HCT116 (cell line): Measurements from ENCODE around the gene LRRC52. TPM values are rescaled to one million over a fixed set of nuclear protein-coding genes. Genes with fewer than 3 reads are reported as not detected.

Experiments used
- ATAC-seq: fragments of 200-7000 bp; cut with Tn5 transposase; 2 replicates; pipeline ENCODE4 v1.9.1; 2020; ENCODE audit warnings: mild to moderate bottlenecking, moderate library complexity
- BruUV-seq: library from RNA; stranded (reverse); fragments of 400-500 nt; replicated peaks from 2 replicates; lab custom pipeline; 2021; lab: Mats Ljungman, UMichigan
- CTCF ChIA-PET: fragments of 300-600 bp; sonication (Branson Sonifier 250); formaldehyde crosslinking; loops from one replicate; lab custom pipeline; 2021; ENCODE audit warnings: antibody characterized with exemption; lab: Charles Lee
- POLR2A ChIA-PET: fragments of 300-600, 350-600 bp; sonication (Branson Sonifier 250); formaldehyde crosslinking; loops from one replicate; lab custom pipeline; 2021; ENCODE audit warnings: antibody characterized with exemption; lab: Charles Lee
- RAD21 ChIA-PET, 2 experiments: fragments of 300-600 bp; sonication (Branson Sonifier 250); formaldehyde crosslinking; loops; one replicate each; lab custom pipeline; 2023; ENCODE audit warnings: low total read pairs in 2 of 2; ENCODE audit not compliant: uncharacterized antibody in 2 of 2, unreplicated experiment in 2 of 2, low non-redundant PET in 1 of 2; lab: Charles Lee
- DNase-seq: peaks from one replicate; pipeline ENCODE4 v3.0.0-alpha.2; 2010; ENCODE audit warnings: low read depth, low spot score
- H2AFZ ChIP-seq: fragments of 200-600 bp; shearing (Covaris generic), sonication (generic); 2 replicates; pipeline ENCODE4 v1.6.1; 2017; ENCODE audit warnings: low read depth, mixed run types, mixed read lengths, antibody characterized with exemption, low read length; ENCODE audit not compliant: poor library complexity, severe bottlenecking
- H3K27ac ChIP-seq: 2 replicates; pipeline ENCODE4 v1.5.1; 2012; ENCODE audit warnings: low read depth, low read length
- H3K27me3 ChIP-seq: fragments of 200-600 bp; sonication (generic); 2 replicates; pipeline ENCODE4 v1.6.1; 2016; ENCODE audit warnings: mixed run types, low read length, mixed read lengths; ENCODE audit not compliant: insufficient read depth
- H3K36me3 ChIP-seq, 2 experiments: fragments of 200-500 bp in 1 of 2; fragments of 200-600 bp in 1 of 2; sonication (Bioruptor generic) in 1 of 2; sonication (generic) in 1 of 2; 2 replicates each; pipeline versions ENCODE4 v1.5.1 to v1.6.1; 2014 to 2016; ENCODE audit warnings: low read length in 2 of 2, inconsistent platforms in 1 of 2, mixed read lengths in 1 of 2, mixed run types in 1 of 2; ENCODE audit not compliant: insufficient read depth in 2 of 2, control insufficient read depth in 1 of 2
- H3K4me1 ChIP-seq, 2 experiments: fragments of 200-600 bp in 1 of 2; sonication (generic) in 1 of 2; 2 replicates each; pipeline versions ENCODE4 v1.5.1 to v1.6.1; 2012 to 2017; ENCODE audit warnings: low read length in 2 of 2, inconsistent platforms in 1 of 2, mild to moderate bottlenecking in 1 of 2, mixed read lengths in 1 of 2, mixed run types in 1 of 2, moderate library complexity in 1 of 2; ENCODE audit not compliant: insufficient read depth in 2 of 2, control insufficient read depth in 1 of 2
- H3K4me2 ChIP-seq: fragments of 200-600 bp; sonication (generic); 2 replicates; pipeline ENCODE4 v1.6.1; 2017; ENCODE audit warnings: mixed run types, low read length, mixed read lengths
- H3K4me3 ChIP-seq, 2 experiments: fragments of 200-600 bp in 1 of 2; sonication (generic) in 1 of 2; replicated peaks in 1 of 2; 2 replicates each; pipeline ENCODE4 v1.5.1; 2011 to 2016; ENCODE audit warnings: low read length in 2 of 2, control low read depth in 1 of 2, low read depth in 1 of 2, mild to moderate bottlenecking in 1 of 2, mixed read lengths in 1 of 2, mixed run types in 1 of 2
- H3K79me2 ChIP-seq: fragments of 200-600 bp; sonication (generic); 2 replicates; pipeline ENCODE4 v1.6.1; 2017; ENCODE audit warnings: mild to moderate bottlenecking, mixed run types, low read length, moderate library complexity, mixed read lengths; ENCODE audit not compliant: insufficient read depth
- H3K9ac ChIP-seq: fragments of 200-600 bp; sonication (generic); 2 replicates; pipeline ENCODE4 v1.6.1; 2016; ENCODE audit warnings: low read length, mixed read lengths
- H3K9me2 ChIP-seq: fragments of 200-600 bp; sonication (generic), shearing (Covaris generic); 2 replicates; pipeline ENCODE4 v1.6.1; 2017; ENCODE audit warnings: mixed run types, mild to moderate bottlenecking, moderate library complexity; ENCODE audit not compliant: insufficient read depth
- H3K9me3 ChIP-seq, 2 experiments: fragments of 200-500 bp in 1 of 2; fragments of 200-600 bp in 1 of 2; sonication (Bioruptor generic) in 1 of 2; sonication (generic) in 1 of 2; 2 replicates each; pipeline ENCODE4 v1.6.1; 2014 to 2017; ENCODE audit warnings: low read length in 2 of 2, mixed read lengths in 2 of 2, inconsistent platforms in 1 of 2, low read depth in 1 of 2, mild to moderate bottlenecking in 1 of 2, mixed run types in 1 of 2, moderate library complexity in 1 of 2; ENCODE audit not compliant: control insufficient read depth in 1 of 2, insufficient read depth in 1 of 2
- H4K20me1 ChIP-seq: fragments of 200-600 bp; sonication (generic), shearing (Covaris generic); 2 replicates; pipeline ENCODE4 v1.6.1; 2017; ENCODE audit warnings: mixed run types, mild to moderate bottlenecking, moderate library complexity; ENCODE audit not compliant: insufficient read depth
- CBX3 ChIP-seq: IDR thresholded peaks from 2 replicates; pipeline ENCODE4 v1.6.1; 2012; ENCODE audit warnings: low read depth
- ELF1 ChIP-seq: IDR thresholded peaks from 2 replicates; pipeline ENCODE4 v1.6.1; 2012; ENCODE audit warnings: low read depth, borderline replicate concordance
- EZH2 ChIP-seq: fragments of 200-600 bp; sonication (generic); IDR thresholded peaks from 2 replicates; pipeline ENCODE4 v1.6.1; 2017; ENCODE audit warnings: antibody characterized with exemption, mixed run types
- EZH2phosphoT487 ChIP-seq: fragments of 200-600 bp; IDR thresholded peaks from 2 replicates; pipeline ENCODE4 v1.6.1; 2018; ENCODE audit warnings: antibody characterized with exemption, borderline replicate concordance
- FOSL1 ChIP-seq: IDR thresholded peaks from 2 replicates; pipeline ENCODE4 v1.6.1; 2012; ENCODE audit warnings: low read depth
- JUND ChIP-seq: IDR thresholded peaks from 2 replicates; pipeline ENCODE4 v1.6.1; 2012
- POLR2A ChIP-seq: IDR thresholded peaks from 2 replicates; pipeline ENCODE4 v1.7.0; 2011; ENCODE audit warnings: borderline replicate concordance; ENCODE audit not compliant: insufficient read depth, insufficient read length; ENCODE audit errors: extremely low read depth
- POLR2AphosphoS5 ChIP-seq: IDR thresholded peaks from 2 replicates; pipeline ENCODE4 v1.6.1; 2011; ENCODE audit warnings: mild to moderate bottlenecking, low read depth, low read length, moderate library complexity
- RAD21 ChIP-seq: IDR thresholded peaks from 2 replicates; pipeline ENCODE4 v1.6.1; 2012; ENCODE audit warnings: low read depth, mild to moderate bottlenecking
- SIN3A ChIP-seq: IDR thresholded peaks from 2 replicates; pipeline ENCODE4 v1.6.1; 2012; ENCODE audit warnings: low read depth
- TCF7L2 ChIP-seq: IDR thresholded peaks from 2 replicates; pipeline ENCODE4 v1.7.0; 2011; ENCODE audit warnings: borderline replicate concordance, inconsistent platforms; ENCODE audit not compliant: insufficient read depth, insufficient read length; ENCODE audit errors: extremely low read depth
- YY1 ChIP-seq: IDR thresholded peaks from 2 replicates; pipeline ENCODE4 v1.6.1; 2011; ENCODE audit warnings: low read length, low read depth, moderate library complexity, mild to moderate bottlenecking; ENCODE audit not compliant: insufficient replicate concordance; ENCODE audit errors: extremely low read depth
- ZNF274 ChIP-seq: fragments of 200-500 bp; sonication (Bioruptor generic); IDR thresholded peaks from 2 replicates; pipeline ENCODE4 v1.6.1; 2014; ENCODE audit warnings: mild to moderate bottlenecking, low read depth, low read length, inconsistent platforms
- intact Hi-C: fragments of 100-400 bp; cut with micrococcal nuclease; formaldehyde crosslinking; loops from 2 replicates; pipeline ENCODE4 v1.10.0; 2022
- total RNA-seq: library from RNA; stranded (reverse); gene quantifications from one replicate; pipeline ENCODE4 v1.2.1, GENCODE V29; 2021; ENCODE audit not compliant: unreplicated experiment
- TF ChIP-seq, protein P1 (sequence below): IDR thresholded peaks from 2 replicates; pipeline ENCODE4 v1.6.1; 2012; ENCODE audit warnings: low read depth
- TF ChIP-seq, protein P2 (sequence below): IDR thresholded peaks from 2 replicates; pipeline ENCODE4 v1.6.1; 2011; ENCODE audit warnings: mild to moderate bottlenecking, low read length, moderate library complexity; ENCODE audit not compliant: insufficient replicate concordance; ENCODE audit errors: extremely low read depth

LRRC52 gene
- total RNA-seq, 1 experiment from 2014 or later = not detected

DNA sequence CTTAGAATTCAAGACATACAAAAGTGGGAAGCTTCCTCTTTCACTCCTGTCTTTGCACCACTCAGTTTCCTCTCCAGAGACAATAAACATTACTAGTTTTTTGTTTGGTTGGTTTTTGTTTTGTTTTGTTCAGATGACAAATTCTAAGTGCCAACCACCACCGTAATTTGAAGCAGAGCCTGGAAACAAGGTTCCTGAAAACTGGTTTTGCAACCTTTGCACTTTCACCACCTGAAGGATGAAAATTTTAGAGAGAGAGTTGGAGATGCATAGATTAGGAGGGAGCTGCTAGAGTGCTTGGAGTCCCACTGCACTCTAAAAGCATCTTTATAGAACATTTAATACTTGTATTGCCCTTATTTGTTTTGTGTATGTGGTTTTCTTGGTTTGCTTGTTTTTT is 67.1 kb downstream of the LRRC52 start:
- RAD21 ChIA-PET = no interaction called here
- H3K9me2 ChIP-seq = no peaks in the 10 kb centered on the region
- no peak overlapping the region for H3K4me2 ChIP-seq
- no peaks in the 10 kb centered on the region for H3K4me1 ChIP-seq
- no peaks in the 10 kb centered on the region for H3K27me3 ChIP-seq
- no peak overlapping the region for H3K27ac ChIP-seq
- H2AFZ ChIP-seq = no peak overlapping the region
- intact Hi-C loops = no loop called here
- H3K9ac ChIP-seq = no peak overlapping the region
- no peak overlapping the region for H3K4me3 ChIP-seq
- DNase-seq (no peak), ATAC-seq (no peak)
- TF ChIP-seq JUND (no peak), POLR2A (no peak), CBX3 (no peak), POLR2AphosphoS5 (no peak), EZH2phosphoT487 (no peak), TCF7L2 (no peak), EZH2 (no peak), ELF1 (no peak), SIN3A (no peak), YY1 (no peak), FOSL1 (no peak), ZNF274 (no peak), RAD21 (no peak)
- TF ChIP-seq, protein P1, sequence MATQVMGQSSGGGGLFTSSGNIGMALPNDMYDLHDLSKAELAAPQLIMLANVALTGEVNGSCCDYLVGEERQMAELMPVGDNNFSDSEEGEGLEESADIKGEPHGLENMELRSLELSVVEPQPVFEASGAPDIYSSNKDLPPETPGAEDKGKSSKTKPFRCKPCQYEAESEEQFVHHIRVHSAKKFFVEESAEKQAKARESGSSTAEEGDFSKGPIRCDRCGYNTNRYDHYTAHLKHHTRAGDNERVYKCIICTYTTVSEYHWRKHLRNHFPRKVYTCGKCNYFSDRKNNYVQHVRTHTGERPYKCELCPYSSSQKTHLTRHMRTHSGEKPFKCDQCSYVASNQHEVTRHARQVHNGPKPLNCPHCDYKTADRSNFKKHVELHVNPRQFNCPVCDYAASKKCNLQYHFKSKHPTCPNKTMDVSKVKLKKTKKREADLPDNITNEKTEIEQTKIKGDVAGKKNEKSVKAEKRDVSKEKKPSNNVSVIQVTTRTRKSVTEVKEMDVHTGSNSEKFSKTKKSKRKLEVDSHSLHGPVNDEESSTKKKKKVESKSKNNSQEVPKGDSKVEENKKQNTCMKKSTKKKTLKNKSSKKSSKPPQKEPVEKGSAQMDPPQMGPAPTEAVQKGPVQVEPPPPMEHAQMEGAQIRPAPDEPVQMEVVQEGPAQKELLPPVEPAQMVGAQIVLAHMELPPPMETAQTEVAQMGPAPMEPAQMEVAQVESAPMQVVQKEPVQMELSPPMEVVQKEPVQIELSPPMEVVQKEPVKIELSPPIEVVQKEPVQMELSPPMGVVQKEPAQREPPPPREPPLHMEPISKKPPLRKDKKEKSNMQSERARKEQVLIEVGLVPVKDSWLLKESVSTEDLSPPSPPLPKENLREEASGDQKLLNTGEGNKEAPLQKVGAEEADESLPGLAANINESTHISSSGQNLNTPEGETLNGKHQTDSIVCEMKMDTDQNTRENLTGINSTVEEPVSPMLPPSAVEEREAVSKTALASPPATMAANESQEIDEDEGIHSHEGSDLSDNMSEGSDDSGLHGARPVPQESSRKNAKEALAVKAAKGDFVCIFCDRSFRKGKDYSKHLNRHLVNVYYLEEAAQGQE = no peak
- TF ChIP-seq, protein P2, sequence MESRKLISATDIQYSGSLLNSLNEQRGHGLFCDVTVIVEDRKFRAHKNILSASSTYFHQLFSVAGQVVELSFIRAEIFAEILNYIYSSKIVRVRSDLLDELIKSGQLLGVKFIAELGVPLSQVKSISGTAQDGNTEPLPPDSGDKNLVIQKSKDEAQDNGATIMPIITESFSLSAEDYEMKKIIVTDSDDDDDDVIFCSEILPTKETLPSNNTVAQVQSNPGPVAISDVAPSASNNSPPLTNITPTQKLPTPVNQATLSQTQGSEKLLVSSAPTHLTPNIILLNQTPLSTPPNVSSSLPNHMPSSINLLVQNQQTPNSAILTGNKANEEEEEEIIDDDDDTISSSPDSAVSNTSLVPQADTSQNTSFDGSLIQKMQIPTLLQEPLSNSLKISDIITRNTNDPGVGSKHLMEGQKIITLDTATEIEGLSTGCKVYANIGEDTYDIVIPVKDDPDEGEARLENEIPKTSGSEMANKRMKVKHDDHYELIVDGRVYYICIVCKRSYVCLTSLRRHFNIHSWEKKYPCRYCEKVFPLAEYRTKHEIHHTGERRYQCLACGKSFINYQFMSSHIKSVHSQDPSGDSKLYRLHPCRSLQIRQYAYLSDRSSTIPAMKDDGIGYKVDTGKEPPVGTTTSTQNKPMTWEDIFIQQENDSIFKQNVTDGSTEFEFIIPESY = no peak
- no peaks in the 10 kb centered on the region for H3K79me2 ChIP-seq
- POLR2A ChIA-PET = no interaction called here
- BruUV-seq = no TSS peak
- H4K20me1 ChIP-seq = no peaks in the 10 kb centered on the region
- no peaks in the 10 kb centered on the region for H3K9me3 ChIP-seq
- CTCF ChIA-PET = no interaction called here
- no peaks in the 10 kb centered on the region for H3K36me3 ChIP-seq
